Lower leg skin (tissue), 4 donors: ENCODE data around the gene CHTF18. TPM values are rescaled to one million over a fixed set of nuclear protein-coding genes. Genes with fewer than 3 reads are reported as not detected.

Source experiments
- DNase-seq, 2 donors: peaks; one replicate each; pipeline ENCODE4 v3.0.0-alpha.2; 2019; ENCODE audit warnings: low spot score in 2 of 2
- H3K4me3 ChIP-seq: fragments of 200-600 bp; sonication (generic); 2 replicates; pipeline ENCODE4 v1.5.1; 2017; ENCODE audit warnings: mild to moderate bottlenecking, low read depth; ENCODE audit not compliant: poor library complexity, severe bottlenecking
- POLR2A ChIP-seq, 2 donors: fragments of 450-650 bp; IDR thresholded peaks; one replicate each; pipeline ENCODE4 v1.6.1; 2016 to 2017; ENCODE audit warnings: antibody characterized with exemption in 2 of 2, mild to moderate bottlenecking in 1 of 2, moderate library complexity in 1 of 2
- WGBS, 2 donors: methylation state at CpG; one replicate each; pipeline ENCODE4 v1.1.5; 2018; 5-methylcytosine and 5-hydroxymethylcytosine counted together
- intact Hi-C: fragments of 100-400 bp; cut with DNase I; formaldehyde crosslinking; loops from one replicate; pipeline ENCODE4 v1.15.0; 2023; ENCODE audit warnings: low total_unique reads
- total RNA-seq, 4 donors: library from RNA; depleted of rRNA; stranded (reverse); fragments of >200 nt; gene quantifications; one replicate each; pipeline ENCODE4 v1.1.0, GENCODE V29; 2016
- TF ChIP-seq, protein P1 (sequence below), 3 donors: fragments of 450-650 bp; IDR thresholded peaks; one replicate each; pipeline ENCODE4 v1.5.1; 2016; ENCODE audit warnings: antibody characterized with exemption in 3 of 3, mild to moderate bottlenecking in 3 of 3, moderate library complexity in 2 of 3

CHTF18 gene
- total RNA-seq, 4 donors from 2014 or later: 4.6 to 23.4 (median 12.2) TPM

DNA sequence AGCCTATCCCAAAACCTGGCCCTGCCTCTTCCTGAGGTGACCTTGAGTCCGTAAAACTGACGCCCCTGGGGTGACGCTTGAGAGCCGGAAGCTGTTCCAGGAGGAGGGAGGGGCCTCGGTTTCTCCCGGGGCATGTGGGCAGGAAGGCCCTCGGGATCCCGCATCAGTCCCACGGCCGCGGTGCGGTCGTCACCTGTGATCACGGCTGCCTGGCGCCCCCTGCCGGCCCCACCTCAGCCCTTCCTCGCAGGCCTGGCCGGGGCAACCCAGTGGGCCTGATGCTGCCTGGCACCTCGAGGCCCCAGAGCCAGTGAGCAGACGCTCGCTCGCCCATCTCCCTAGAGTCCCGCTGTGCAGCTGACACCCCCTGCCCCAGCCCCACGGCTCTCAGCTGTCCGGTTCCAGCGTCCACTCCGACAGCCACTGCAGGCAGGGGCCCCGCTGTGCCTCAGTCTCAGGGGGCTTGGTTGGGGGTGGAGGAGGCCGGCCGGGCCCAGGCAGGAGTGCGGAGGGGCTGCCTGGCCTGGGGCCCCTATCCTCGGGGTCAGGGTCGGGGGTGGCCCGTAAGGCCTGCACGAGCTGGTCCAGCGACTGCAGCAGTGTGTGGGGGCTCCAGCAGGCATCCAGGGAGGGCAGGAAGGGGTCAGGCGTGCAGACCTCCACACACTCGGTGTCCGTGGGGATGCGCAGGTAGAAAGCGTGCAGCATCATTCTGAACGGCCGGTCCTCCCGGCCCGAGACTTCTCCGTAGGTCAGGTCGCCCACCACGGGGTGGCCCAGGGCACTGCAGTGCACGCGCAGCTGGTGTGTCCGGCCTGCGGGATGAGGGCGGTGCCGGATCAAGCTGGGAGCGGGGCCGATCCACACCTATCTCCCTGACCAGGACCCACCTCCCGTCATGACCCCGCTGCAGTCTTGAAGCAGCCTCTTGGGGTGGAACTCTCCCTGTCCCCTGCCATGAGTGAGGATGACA, 2.6 kb upstream of the CHTF18 start:
- 67 to 68% methylated on average over 32 to 43 of the region's 58 CpGs for WGBS, 2 donors
- peak; percentile 42 to 93 for DNase-seq

DNA sequence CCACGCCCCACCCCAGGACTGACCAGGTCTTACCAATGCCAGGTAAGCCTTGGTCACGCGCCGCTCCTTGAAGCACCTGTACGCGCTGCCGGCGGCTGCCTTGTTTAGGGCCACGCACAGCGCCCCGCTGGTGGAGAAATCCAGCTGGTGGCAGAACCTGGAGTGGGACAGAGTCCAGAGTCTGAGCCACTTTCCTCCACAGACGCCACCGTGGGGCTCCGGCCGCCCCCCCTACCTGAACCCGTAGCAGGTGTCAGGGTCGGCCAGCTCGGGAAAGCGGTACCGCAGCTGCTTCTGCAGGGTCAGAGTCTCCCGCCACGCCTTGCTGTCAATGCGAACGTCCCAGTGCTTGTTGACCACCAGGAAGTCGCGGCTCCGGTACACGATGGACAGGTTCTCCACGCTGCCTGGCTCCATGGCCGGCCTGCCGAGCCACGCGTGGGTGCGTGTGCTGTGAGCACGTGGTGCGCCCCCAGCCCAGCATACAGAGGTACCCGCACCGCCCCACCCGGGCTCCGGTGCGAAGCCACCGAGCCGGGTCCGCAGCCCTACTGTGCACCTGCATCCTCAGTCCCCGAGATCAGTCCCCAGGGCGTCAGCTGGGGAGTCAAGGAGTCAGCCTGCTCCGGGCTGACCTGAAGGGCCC, 976 bp upstream of the CHTF18 start:
- intact Hi-C loops: no loop called here
- DNase-seq: no peak
- TF ChIP-seq, protein P1, sequence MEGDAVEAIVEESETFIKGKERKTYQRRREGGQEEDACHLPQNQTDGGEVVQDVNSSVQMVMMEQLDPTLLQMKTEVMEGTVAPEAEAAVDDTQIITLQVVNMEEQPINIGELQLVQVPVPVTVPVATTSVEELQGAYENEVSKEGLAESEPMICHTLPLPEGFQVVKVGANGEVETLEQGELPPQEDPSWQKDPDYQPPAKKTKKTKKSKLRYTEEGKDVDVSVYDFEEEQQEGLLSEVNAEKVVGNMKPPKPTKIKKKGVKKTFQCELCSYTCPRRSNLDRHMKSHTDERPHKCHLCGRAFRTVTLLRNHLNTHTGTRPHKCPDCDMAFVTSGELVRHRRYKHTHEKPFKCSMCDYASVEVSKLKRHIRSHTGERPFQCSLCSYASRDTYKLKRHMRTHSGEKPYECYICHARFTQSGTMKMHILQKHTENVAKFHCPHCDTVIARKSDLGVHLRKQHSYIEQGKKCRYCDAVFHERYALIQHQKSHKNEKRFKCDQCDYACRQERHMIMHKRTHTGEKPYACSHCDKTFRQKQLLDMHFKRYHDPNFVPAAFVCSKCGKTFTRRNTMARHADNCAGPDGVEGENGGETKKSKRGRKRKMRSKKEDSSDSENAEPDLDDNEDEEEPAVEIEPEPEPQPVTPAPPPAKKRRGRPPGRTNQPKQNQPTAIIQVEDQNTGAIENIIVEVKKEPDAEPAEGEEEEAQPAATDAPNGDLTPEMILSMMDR (IDR thresholded peaks at IDR 0.05): no peak
- TF ChIP-seq POLR2A (IDR thresholded peaks at IDR 0.05): no peak
- 45 to 51% methylated on average over 31 to 32 of the region's 47 CpGs for WGBS, 2 donors
- H3K4me3 ChIP-seq: peak overlapping the region; percentile 91

More for the DNA sequence above, 2.6 kb upstream of the CHTF18 start:
- intact Hi-C loops: no loop called here
- TF ChIP-seq POLR2A (IDR thresholded peaks at IDR 0.05): no peak
- TF ChIP-seq, protein P1 (IDR thresholded peaks at IDR 0.05): no peak
- H3K4me3 ChIP-seq: no peak overlapping the region

DNA sequence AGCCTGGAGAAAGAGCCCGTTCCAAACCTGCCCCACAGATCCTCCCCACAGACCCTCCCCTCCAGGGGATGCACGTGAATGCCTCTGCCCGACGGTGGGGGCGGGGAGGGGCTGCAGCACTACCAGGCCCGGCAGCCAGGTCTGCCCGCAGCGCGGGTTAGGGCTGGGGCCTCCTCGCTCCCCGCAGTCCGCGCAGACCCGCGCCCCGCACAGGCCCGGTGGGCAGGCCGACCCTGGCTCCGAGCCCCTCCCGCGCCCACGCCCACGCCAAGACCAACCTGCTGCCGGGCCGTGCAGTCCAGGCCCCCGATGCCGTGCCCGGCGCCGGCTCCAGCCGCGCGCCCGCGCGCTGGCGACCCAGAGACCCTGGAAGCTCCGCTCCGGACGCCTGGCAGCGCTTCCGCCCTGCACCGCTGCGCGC, 432 bp upstream of the CHTF18 start, which contains the start of gene RPUSD1:
Gene RPUSD1, minus strand, starts transcription at position 404 of the 421 bp plus-strand sequence. CDS start 644 bp downstream, outside the sequence.
- peak within 1 kb of the TSS; percentile 91 for H3K4me3 ChIP-seq
- TF ChIP-seq, protein P1 (IDR thresholded peaks at IDR 0.05): no peak
- no peak for TF ChIP-seq POLR2A (IDR thresholded peaks at IDR 0.05)
- no peak for DNase-seq
- intact Hi-C loops: no loop called here
- WGBS, 2 donors: 0% methylated on average over 1 of the region's 45 CpGs; no CpG with 5 or more reads in 1 of the 2 donors

DNA sequence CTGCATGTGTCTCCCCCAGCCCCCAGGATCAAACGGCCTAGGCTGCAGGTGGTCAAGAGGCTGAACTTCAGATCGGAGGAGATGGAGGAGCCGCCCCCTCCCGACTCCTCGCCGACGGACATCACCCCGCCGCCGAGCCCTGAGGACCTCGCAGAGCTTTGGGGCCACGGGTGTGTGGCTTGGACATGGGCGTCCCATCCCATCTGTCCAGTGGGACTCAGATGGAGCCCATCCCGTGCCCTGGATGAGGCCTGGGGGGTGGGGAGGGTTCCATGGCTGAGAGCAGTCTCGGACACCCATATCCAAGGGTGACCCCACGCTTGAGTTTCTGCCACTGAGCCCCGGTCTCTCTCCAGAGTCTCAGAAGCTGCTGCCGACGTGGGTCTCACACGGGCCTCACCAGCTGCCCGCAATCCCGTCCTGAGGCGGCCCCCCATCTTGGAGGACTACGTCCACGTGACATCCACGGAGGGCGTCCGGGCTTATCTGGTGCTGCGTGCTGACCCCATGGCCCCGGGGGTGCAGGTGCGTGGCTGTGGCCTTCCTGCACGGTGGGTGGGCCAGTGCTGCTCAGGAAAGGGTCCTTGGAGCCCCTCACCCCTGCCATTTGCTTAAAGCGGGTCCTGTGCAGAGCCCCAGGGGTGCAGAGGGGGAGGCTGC, 901 bp downstream of the CHTF18 start:
- WGBS, 2 donors: 74 to 76% methylated on average over 17 to 28 of the region's 33 CpGs
- intact Hi-C loops: no loop called here
- DNase-seq: no peak
- no peak for TF ChIP-seq POLR2A (IDR thresholded peaks at IDR 0.05)
- TF ChIP-seq, protein P1 (IDR thresholded peaks at IDR 0.05): no peak
- no peak overlapping the region for H3K4me3 ChIP-seq

DNA sequence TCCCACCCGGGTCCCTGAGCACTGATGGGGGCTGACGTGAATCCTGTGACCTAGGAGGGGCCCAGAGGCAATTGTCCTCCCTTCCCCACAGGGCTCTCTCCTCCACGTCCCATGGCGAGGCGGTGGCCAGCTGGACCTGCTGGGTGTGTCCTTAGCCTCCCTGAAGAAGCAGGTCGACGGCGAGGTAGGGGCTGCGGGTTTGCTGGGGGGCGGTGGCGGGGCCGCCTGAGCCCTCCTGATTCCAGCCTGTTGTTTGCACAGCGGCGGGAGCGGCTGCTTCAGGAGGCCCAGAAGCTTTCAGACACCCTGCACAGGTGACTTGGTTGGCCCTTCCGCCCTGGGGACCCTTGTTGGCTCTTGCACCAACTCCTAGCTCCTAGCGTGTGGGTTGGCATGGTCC, 1.7 kb downstream of the CHTF18 start:
- no peak for TF ChIP-seq POLR2A (IDR thresholded peaks at IDR 0.05)
- TF ChIP-seq, protein P1 (IDR thresholded peaks at IDR 0.05): no peak
- 91% methylated on average over 12 to 17 of the region's 17 CpGs for WGBS, 2 donors
- no peak overlapping the region for H3K4me3 ChIP-seq
- no peak for DNase-seq
- intact Hi-C loops: no loop called here
